MM.1S (cell line): ENCODE data around the gene USB1.

ENCODE experiments used
- DNase-seq: peaks from one replicate; pipeline ENCODE4 v3.0.0-alpha.2; 2015
- H2AFZ ChIP-seq: fragments of 300-600 bp; sonication (generic); 2 replicates; pipeline ENCODE4 v1.6.0; 2016; ENCODE audit warnings: antibody characterized with exemption, low read length
- H3F3A ChIP-seq: fragments of 300-600 bp; sonication (generic); 2 replicates; pipeline ENCODE4 v1.6.1; 2016; ENCODE audit warnings: mild to moderate bottlenecking, antibody characterized with exemption, low read length, moderate library complexity, mixed read lengths; ENCODE audit not compliant: insufficient read depth
- H3K27ac ChIP-seq: fragments of 300-600 bp; sonication (generic); 2 replicates; pipeline ENCODE4 v1.5.1; 2016; ENCODE audit warnings: mild to moderate bottlenecking, low read length
- H3K27me3 ChIP-seq: fragments of 300-600 bp; sonication (generic); replicated peaks from 2 replicates; pipeline ENCODE4 v1.6.0; 2016; ENCODE audit warnings: low read length; ENCODE audit not compliant: insufficient read depth
- H3K36me3 ChIP-seq: fragments of 300-600 bp; sonication (generic); replicated peaks from 2 replicates; pipeline ENCODE4 v1.6.1; 2016; ENCODE audit warnings: mild to moderate bottlenecking, low read length, mixed read lengths; ENCODE audit not compliant: insufficient read depth
- H3K4me1 ChIP-seq: fragments of 300-600 bp; sonication (generic); 2 replicates; pipeline ENCODE4 v1.6.1; 2016; ENCODE audit warnings: low read length, mixed read lengths
- H3K4me2 ChIP-seq: fragments of 300-600 bp; sonication (generic); 2 replicates; pipeline ENCODE4 v1.6.0; 2016; ENCODE audit warnings: low read depth, low read length
- H3K4me3 ChIP-seq: fragments of 300-600 bp; sonication (generic); 2 replicates; pipeline ENCODE4 v1.5.1; 2016; ENCODE audit warnings: low read length, mixed read lengths
- H3K79me2 ChIP-seq: fragments of 300-600 bp; sonication (generic); 2 replicates; pipeline ENCODE4 v1.6.1; 2016; ENCODE audit warnings: mixed run types, low read length, mixed read lengths
- H3K9ac ChIP-seq: fragments of 300-600 bp; sonication (generic); 2 replicates; pipeline ENCODE4 v1.6.1; 2016; ENCODE audit warnings: low read length, mixed read lengths
- H3K9me2 ChIP-seq: fragments of 300-600 bp; sonication (generic); replicated peaks from 2 replicates; pipeline ENCODE4 v1.6.1; 2016; ENCODE audit warnings: mild to moderate bottlenecking, low read length, mixed read lengths; ENCODE audit not compliant: insufficient read depth
- H3K9me3 ChIP-seq: fragments of 300-600 bp; sonication (generic); replicated peaks from 2 replicates; pipeline ENCODE4 v1.6.1; 2016; ENCODE audit warnings: mild to moderate bottlenecking, low read length, mixed read lengths; ENCODE audit not compliant: insufficient read depth
- H4K20me1 ChIP-seq: fragments of 300-600 bp; sonication (generic); 2 replicates; pipeline ENCODE4 v1.6.1; 2016; ENCODE audit warnings: mild to moderate bottlenecking, low read length, moderate library complexity, mixed read lengths; ENCODE audit not compliant: insufficient read depth
- CTCF ChIP-seq: fragments of 300-600 bp; sonication (generic); IDR thresholded peaks from 2 replicates; pipeline ENCODE4 v1.5.1; 2016; ENCODE audit warnings: antibody characterized with exemption, low read length, mixed read lengths
- EZH2 ChIP-seq: fragments of 300-600 bp; sonication (generic); optimal IDR thresholded peaks from 2 replicates; pipeline ENCODE3; 2017; ENCODE audit warnings: low read depth, mild to moderate bottlenecking, antibody characterized with exemption, low read length, mixed read lengths
- EZH2phosphoT487 ChIP-seq: fragments of 300-600 bp; sonication (generic); IDR thresholded peaks from 2 replicates; pipeline ENCODE4 v1.6.1; 2018; ENCODE audit warnings: antibody characterized with exemption, low read length

The USB1 gene

GRCh38 chr16:58034774-58035173 is 33.6 kb downstream of the USB1 start:
- DNase-seq, result no peak
- Histone ChIP-seq H3K27me3 (no peaks in the 10 kb centered on the region), H3K27ac (no peak overlapping the region), H2AFZ (no peak overlapping the region), H3K4me3 (no peak overlapping the region), H3K4me2 (no peak overlapping the region), H3K4me1 (no peaks in the 10 kb centered on the region), H3K9me3 (no peaks in the 10 kb centered on the region), H3K79me2 (no peaks in the 10 kb centered on the region), H3K9me2 (no peaks in the 10 kb centered on the region), H3K36me3 (no peaks in the 10 kb centered on the region), H3K9ac (no peak overlapping the region), H4K20me1 (no peaks in the 10 kb centered on the region), H3F3A (no peaks in the 10 kb centered on the region)
- TF ChIP-seq CTCF, result no peak

GRCh38 chr16:58035356-58036170 is 34.4 kb downstream of the USB1 start:
- Histone ChIP-seq H3K4me3 (no peak overlapping the region), H3K9me2 (no peaks in the 10 kb centered on the region), H3K4me1 (no peaks in the 10 kb centered on the region), H3K27me3 (no peaks in the 10 kb centered on the region), H3K27ac (no peak overlapping the region), H4K20me1 (no peaks in the 10 kb centered on the region), H3K9me3 (no peaks in the 10 kb centered on the region), H3K4me2 (no peak overlapping the region), H2AFZ (no peak overlapping the region), H3K79me2 (no peaks in the 10 kb centered on the region), H3K9ac (no peak overlapping the region), H3F3A (no peaks in the 10 kb centered on the region), H3K36me3 (no peaks in the 10 kb centered on the region)
- TF ChIP-seq CTCF, result no peak
- no peak for TF ChIP-seq EZH2
- no peak for TF ChIP-seq EZH2phosphoT487
- no peak for DNase-seq

- Histone ChIP-seq H3K4me2 (no peak overlapping the region), H3K27ac (no peak overlapping the region), H3K4me1 (no peaks in the 10 kb centered on the region)
Observed at GRCh38 chr16:58036943-58037342, 35.7 kb downstream of the USB1 start.

More at GRCh38 chr16:58036943-58037342, 35.7 kb downstream of the USB1 start:
- H2AFZ ChIP-seq, result no peak overlapping the region
- TF ChIP-seq CTCF (no peak), EZH2phosphoT487 (no peak), EZH2 (no peak)
- no peak overlapping the region for H3K9ac ChIP-seq
- no peak for DNase-seq
- H3K36me3 ChIP-seq, result no peaks in the 10 kb centered on the region
- no peaks in the 10 kb centered on the region for H3K9me3 ChIP-seq
- no peaks in the 10 kb centered on the region for H3K79me2 ChIP-seq
- H3K27me3 ChIP-seq, result no peaks in the 10 kb centered on the region
- H3K9me2 ChIP-seq, result no peaks in the 10 kb centered on the region
- no peaks in the 10 kb centered on the region for H3F3A ChIP-seq
- H4K20me1 ChIP-seq, result no peaks in the 10 kb centered on the region
- no peak overlapping the region for H3K4me3 ChIP-seq
